Smooth muscle cell (in vitro differentiated cells): ENCODE measurements around the gene LRG1. TPM values are rescaled to one million over a fixed set of nuclear protein-coding genes. Genes with fewer than 3 reads are reported as not detected.

Experiments
- DNase-seq: peaks from one replicate; lab custom pipeline; 2025; ENCODE audit not compliant: unreplicated experiment; lab: John Stamatoyannopoulos, UW
- H2AFZ ChIP-seq: fragments of 200-600 bp; sonication (generic); 2 replicates; pipeline ENCODE4 v1.6.0; 2016; ENCODE audit warnings: antibody characterized with exemption, low read depth, mild to moderate bottlenecking
- H3F3A ChIP-seq: fragments of 200-600 bp; sonication (generic); 2 replicates; pipeline ENCODE4 v1.6.0; 2017; ENCODE audit warnings: antibody characterized with exemption, low read depth
- H3K27ac ChIP-seq: fragments of 200-600 bp; sonication (generic); 2 replicates; pipeline ENCODE4 v1.5.1; 2016; ENCODE audit warnings: low read depth, mild to moderate bottlenecking
- H3K27me3 ChIP-seq: fragments of 200-600 bp; sonication (generic); 2 replicates; pipeline ENCODE4 v1.6.1; 2016; ENCODE audit warnings: low read depth, mild to moderate bottlenecking
- H3K36me3 ChIP-seq: fragments of 200-600 bp; sonication (generic); 2 replicates; pipeline ENCODE4 v1.5.1; 2016; ENCODE audit warnings: low read depth
- H3K4me1 ChIP-seq: fragments of 200-600 bp; sonication (generic); 2 replicates; pipeline ENCODE4 v1.5.1; 2016; ENCODE audit warnings: low read depth
- H3K4me2 ChIP-seq: fragments of 200-600 bp; sonication (generic); 2 replicates; pipeline ENCODE4 v1.6.0; 2016; ENCODE audit warnings: mild to moderate bottlenecking
- H3K4me3 ChIP-seq: fragments of 200-600 bp; sonication (generic); 2 replicates; pipeline ENCODE4 v1.5.1; 2016; ENCODE audit warnings: mild to moderate bottlenecking
- H3K79me2 ChIP-seq: fragments of 200-600 bp; sonication (generic); 2 replicates; pipeline ENCODE4 v1.6.0; 2016; ENCODE audit warnings: low read depth, mild to moderate bottlenecking
- H3K9ac ChIP-seq: fragments of 200-600 bp; sonication (generic); 2 replicates; pipeline ENCODE4 v1.6.0; 2016; ENCODE audit warnings: low read depth
- H3K9me3 ChIP-seq: fragments of 200-600 bp; sonication (generic); replicated peaks from 2 replicates; pipeline ENCODE4 v1.5.1; 2016; ENCODE audit warnings: low read depth
- H4K20me1 ChIP-seq: fragments of 200-600 bp; sonication (generic); 2 replicates; pipeline ENCODE4 v1.6.0; 2016; ENCODE audit warnings: low read depth
- WGBS: methylation state at CpG from one replicate; pipeline ENCODE4 v1.1.7; 2016; ENCODE audit warnings: low lambda C conversion rate; 5-methylcytosine and 5-hydroxymethylcytosine counted together
- polyA plus RNA-seq: library from polyadenylated mRNA; unstranded; fragments of >200 nt; fragmentation: Nextera tagmentation; extraction: Ambion mirVana; gene quantifications from 2 replicates; pipeline ENCODE4 v1.2.1, GENCODE V29; 2016
- total RNA-seq: library from RNA; depleted of rRNA; stranded (reverse); fragments of >200 nt; gene quantifications from 2 replicates; pipeline ENCODE4 v1.2.3, GENCODE V29; 2014
- TF ChIP-seq, protein P1 (sequence below): fragments of 200-600 bp; sonication (generic); IDR thresholded peaks from 2 replicates; pipeline ENCODE4 v1.5.1; 2017; ENCODE audit warnings: borderline replicate concordance, mild to moderate bottlenecking, antibody characterized with exemption; ENCODE audit not compliant: insufficient read depth, poor library complexity, severe bottlenecking

Gene LRG1
- total and polyA plus RNA-seq, 2 experiments from 2014 or later: not detected

DNA sequence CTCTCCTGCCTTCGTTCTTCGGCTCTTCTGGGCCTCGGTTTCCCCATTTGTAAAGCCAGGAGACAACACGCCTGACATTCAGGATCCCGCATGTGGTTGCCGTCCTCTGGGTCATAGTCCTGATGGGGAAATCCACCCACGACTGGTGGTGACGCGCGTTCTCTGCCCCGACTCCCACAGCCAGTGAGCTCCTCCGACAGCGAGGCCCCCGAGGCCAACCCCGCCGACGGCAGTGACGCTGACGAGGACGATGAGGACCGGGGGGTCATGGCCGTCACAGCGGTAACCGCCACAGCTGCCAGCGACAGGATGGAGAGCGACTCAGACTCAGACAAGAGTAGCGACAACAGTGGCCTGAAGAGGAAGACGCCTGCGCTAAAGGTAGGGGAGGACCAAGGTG lies 51.3 kb downstream of the LRG1 start:
- Histone ChIP-seq H2AFZ (no peak overlapping the region), H3K36me3 (no peaks in the 10 kb centered on the region), H3K4me3 (no peak overlapping the region), H3F3A (no peaks in the 10 kb centered on the region), H3K27ac (no peak overlapping the region), H3K9me3 (no peaks in the 10 kb centered on the region), H3K4me1 (no peaks in the 10 kb centered on the region), H3K4me2 (no peak overlapping the region), H3K79me2 (peaks cover 3% of the 10 kb centered on the region), H4K20me1 (peaks cover 10% of the 10 kb centered on the region), H3K9ac (no peak overlapping the region), H3K27me3 (no peaks in the 10 kb centered on the region)
- no peak for DNase-seq
- WGBS: 97% methylated on average over 29 of the region's 29 CpGs
- TF ChIP-seq, protein P1, sequence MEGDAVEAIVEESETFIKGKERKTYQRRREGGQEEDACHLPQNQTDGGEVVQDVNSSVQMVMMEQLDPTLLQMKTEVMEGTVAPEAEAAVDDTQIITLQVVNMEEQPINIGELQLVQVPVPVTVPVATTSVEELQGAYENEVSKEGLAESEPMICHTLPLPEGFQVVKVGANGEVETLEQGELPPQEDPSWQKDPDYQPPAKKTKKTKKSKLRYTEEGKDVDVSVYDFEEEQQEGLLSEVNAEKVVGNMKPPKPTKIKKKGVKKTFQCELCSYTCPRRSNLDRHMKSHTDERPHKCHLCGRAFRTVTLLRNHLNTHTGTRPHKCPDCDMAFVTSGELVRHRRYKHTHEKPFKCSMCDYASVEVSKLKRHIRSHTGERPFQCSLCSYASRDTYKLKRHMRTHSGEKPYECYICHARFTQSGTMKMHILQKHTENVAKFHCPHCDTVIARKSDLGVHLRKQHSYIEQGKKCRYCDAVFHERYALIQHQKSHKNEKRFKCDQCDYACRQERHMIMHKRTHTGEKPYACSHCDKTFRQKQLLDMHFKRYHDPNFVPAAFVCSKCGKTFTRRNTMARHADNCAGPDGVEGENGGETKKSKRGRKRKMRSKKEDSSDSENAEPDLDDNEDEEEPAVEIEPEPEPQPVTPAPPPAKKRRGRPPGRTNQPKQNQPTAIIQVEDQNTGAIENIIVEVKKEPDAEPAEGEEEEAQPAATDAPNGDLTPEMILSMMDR: no peak

DNA sequence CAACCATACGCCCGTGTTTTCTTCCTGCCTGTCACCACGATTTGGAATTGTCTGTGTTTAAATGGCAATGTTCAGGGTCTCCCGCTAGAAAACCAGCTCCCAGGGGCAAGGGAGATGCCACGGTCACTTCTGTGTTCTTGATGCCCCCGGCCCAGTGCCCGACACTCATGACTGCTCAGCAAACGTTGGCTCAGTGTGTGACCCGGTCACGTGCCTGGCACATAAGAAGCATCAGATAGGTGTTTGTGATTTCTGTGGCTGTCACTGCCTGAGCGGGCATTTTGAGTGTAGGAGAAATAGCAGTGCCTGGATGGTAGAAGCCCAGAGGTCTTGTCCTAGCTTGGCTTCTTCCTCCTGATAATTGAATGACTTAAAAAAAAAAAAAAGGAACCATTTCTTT lies 52.3 kb downstream of the LRG1 start:
- no peak overlapping the region for H3K9ac ChIP-seq
- H3K4me1 ChIP-seq: no peaks in the 10 kb centered on the region
- WGBS: 93% methylated on average over 11 of the region's 11 CpGs
- H4K20me1 ChIP-seq: peaks cover 12% of the 10 kb centered on the region
- no peaks in the 10 kb centered on the region for H3K9me3 ChIP-seq
- H3K4me3 ChIP-seq: no peak overlapping the region
- no peaks in the 10 kb centered on the region for H3K27me3 ChIP-seq
- H3K4me2 ChIP-seq: no peak overlapping the region
- no peaks in the 10 kb centered on the region for H3F3A ChIP-seq
- no peaks in the 10 kb centered on the region for H3K36me3 ChIP-seq
- H3K79me2 ChIP-seq: peaks cover 3% of the 10 kb centered on the region
- H3K27ac ChIP-seq: no peak overlapping the region
- H2AFZ ChIP-seq: no peak overlapping the region
- no peak for DNase-seq
- TF ChIP-seq, protein P1: no peak

Other genes starting within 250 kb of the LRG1 start
- gene TMIGD2, start 237.6 kb downstream of the LRG1 start, total RNA-seq: not detected in 2 replicates
- not detected in 2 replicates for gene TMIGD2, start 237.6 kb downstream of the LRG1 start, polyA plus RNA-seq
- gene FSD1, start 235.4 kb downstream of the LRG1 start, total RNA-seq: 6.9 and 9.9 TPM in 2 replicates
- 16.0 and 16.5 TPM in 2 replicates for gene FSD1, start 235.4 kb downstream of the LRG1 start, polyA plus RNA-seq
- gene STAP2, start 201.2 kb downstream of the LRG1 start, total RNA-seq: 10.7 and 13.0 TPM in 2 replicates
- 8.3 and 26.5 TPM in 2 replicates for gene STAP2, start 201.2 kb downstream of the LRG1 start, polyA plus RNA-seq
- gene MPND, start 196.5 kb downstream of the LRG1 start, total RNA-seq: 2.4 and 3.9 TPM in 2 replicates
- 10.9 and 14.6 TPM in 2 replicates for gene MPND, start 196.5 kb downstream of the LRG1 start, polyA plus RNA-seq
- gene SH3GL1, start 139.5 kb downstream of the LRG1 start, total RNA-seq: 50.1 and 52.9 TPM in 2 replicates
- gene SH3GL1, start 139.5 kb downstream of the LRG1 start, polyA plus RNA-seq: 120 and 132 TPM in 2 replicates
- gene CHAF1A, start 137.4 kb downstream of the LRG1 start, total RNA-seq: 3.8 and 14.7 TPM in 2 replicates
- gene CHAF1A, start 137.4 kb downstream of the LRG1 start, polyA plus RNA-seq: 11.4 and 14.8 TPM in 2 replicates
- gene UBXN6, start 82.2 kb downstream of the LRG1 start, total RNA-seq: 49.4 and 50.7 TPM in 2 replicates
- gene UBXN6, start 82.2 kb downstream of the LRG1 start, polyA plus RNA-seq: 44.8 and 51.3 TPM in 2 replicates
- gene HDGFL2, start 67.7 kb downstream of the LRG1 start, total RNA-seq: 27.9 and 37.0 TPM in 2 replicates
- gene HDGFL2, start 67.7 kb downstream of the LRG1 start, polyA plus RNA-seq: 89.1 and 94.1 TPM in 2 replicates
- gene PLIN4, start 21.6 kb downstream of the LRG1 start, total RNA-seq: 0.09 TPM in 1 of 2 replicates, not detected in the other
- gene PLIN4, start 21.6 kb downstream of the LRG1 start, polyA plus RNA-seq: 0.23 and 0.93 TPM in 2 replicates
- not detected in 2 replicates for gene PLIN5, start 4.8 kb downstream of the LRG1 start, total RNA-seq
- 0.27 TPM in 1 of 2 replicates, not detected in the other for gene PLIN5, start 4.8 kb downstream of the LRG1 start, polyA plus RNA-seq
- gene SEMA6B, start 19.6 kb upstream of the LRG1 start, total RNA-seq: 1.9 and 2.2 TPM in 2 replicates
- 0.63 and 1.3 TPM in 2 replicates for gene SEMA6B, start 19.6 kb upstream of the LRG1 start, polyA plus RNA-seq
- 2.2 and 3.7 TPM in 2 replicates for gene TNFAIP8L1, start 99.5 kb upstream of the LRG1 start, total RNA-seq
- 5.2 and 6.6 TPM in 2 replicates for gene TNFAIP8L1, start 99.5 kb upstream of the LRG1 start, polyA plus RNA-seq
- 145 and 188 TPM in 2 replicates for gene MYDGF, start 130.3 kb upstream of the LRG1 start, total RNA-seq
- gene MYDGF, start 130.3 kb upstream of the LRG1 start, polyA plus RNA-seq: 651 and 680 TPM in 2 replicates
- gene DPP9, start 183.8 kb upstream of the LRG1 start, total RNA-seq: 13.0 and 44.3 TPM in 2 replicates
- 26.3 and 36.6 TPM in 2 replicates for gene DPP9, start 183.8 kb upstream of the LRG1 start, polyA plus RNA-seq